GM13976 (cell line): ENCODE results near the gene RGS6.

ENCODE experiments used
- DNase-seq: peaks from one replicate; pipeline ENCODE4 v3.0.0; 2012; ENCODE audit warnings: low spot score
- CTCF ChIP-seq: IDR thresholded peaks from 2 replicates; pipeline ENCODE4 v1.5.1; 2012; ENCODE audit warnings: borderline replicate concordance, mild to moderate bottlenecking; ENCODE audit not compliant: insufficient read depth; ENCODE audit errors: extremely low read depth, missing control alignments, control extremely low read depth
- in situ Hi-C: fragments of 300-500 bp; cut with MboI; formaldehyde crosslinking; loops from one replicate; pipeline ENCODE4 v1.12.0; 2022; ENCODE audit warnings: low sequenced_read_pairs, mixed read lengths, inconsistent platforms; ENCODE audit not compliant: unreplicated experiment

Gene RGS6

GRCh38 chr14:72614891-72615415, 682.7 kb downstream of the RGS6 start:
- in situ Hi-C loops, result no loop called here
- DNase-seq, result no peak

GRCh38 chr14:72615451-72616121, 683.4 kb downstream of the RGS6 start:
- in situ Hi-C loops, result no loop called here
- no peak for DNase-seq
- TF ChIP-seq CTCF, result no peak

More at GRCh38 chr14:72614891-72615415, 682.7 kb downstream of the RGS6 start:
- no peak for TF ChIP-seq CTCF
